HUES48 (cell line): ENCODE measurements around the gene RBM43.

Experiments used
- H3K27ac ChIP-seq: one replicate; pipeline ENCODE4 v1.7.0; 2013; ENCODE audit warnings: low read depth, low read length, inconsistent platforms
- H3K27me3 ChIP-seq: 2 replicates; pipeline ENCODE4 v1.6.1; 2013; ENCODE audit warnings: mild to moderate bottlenecking, low read length; ENCODE audit not compliant: control insufficient read depth, insufficient read depth
- H3K36me3 ChIP-seq: 2 replicates; pipeline ENCODE4 v1.6.1; 2013; ENCODE audit warnings: low read length; ENCODE audit not compliant: control insufficient read depth, insufficient read depth
- H3K4me1 ChIP-seq: 2 replicates; pipeline ENCODE4 v1.6.1; 2013; ENCODE audit warnings: mild to moderate bottlenecking, low read length; ENCODE audit not compliant: control insufficient read depth, insufficient read depth
- H3K4me3 ChIP-seq: 2 replicates; pipeline ENCODE4 v1.5.1; 2013; ENCODE audit warnings: mild to moderate bottlenecking, low read depth, low read length
- H3K9ac ChIP-seq: 2 replicates; pipeline ENCODE4 v1.6.1; 2013; ENCODE audit warnings: mild to moderate bottlenecking, low read depth, low read length, moderate library complexity
- H3K9me3 ChIP-seq: 2 replicates; pipeline ENCODE4 v1.6.1; 2013; ENCODE audit warnings: low read length; ENCODE audit not compliant: control insufficient read depth, insufficient read depth

RBM43 gene

GRCh38 chr2:151268085-151268484 is 6.4 kb upstream of the RBM43 start:
- H3K4me3 ChIP-seq = no peak overlapping the region
- H3K27me3 ChIP-seq = no peaks in the 10 kb centered on the region
- H3K9me3 ChIP-seq = no peaks in the 10 kb centered on the region
- no peak overlapping the region for H3K27ac ChIP-seq
- no peak overlapping the region for H3K9ac ChIP-seq
- H3K36me3 ChIP-seq = no peaks in the 10 kb centered on the region
- H3K4me1 ChIP-seq = peaks cover 13% of the 10 kb centered on the region

GRCh38 chr2:151267537-151267936 is 5.9 kb upstream of the RBM43 start:
- Histone ChIP-seq H3K27me3 (no peaks in the 10 kb centered on the region), H3K9me3 (no peaks in the 10 kb centered on the region), H3K4me1 (peaks cover 18% of the 10 kb centered on the region), H3K4me3 (no peak overlapping the region), H3K27ac (no peak overlapping the region), H3K36me3 (no peaks in the 10 kb centered on the region), H3K9ac (no peak overlapping the region)

GRCh38 chr2:151265991-151266390 is 4.3 kb upstream of the RBM43 start:
- no peak overlapping the region for H3K9ac ChIP-seq
- H3K36me3 ChIP-seq = no peaks in the 10 kb centered on the region
- no peaks in the 10 kb centered on the region for H3K9me3 ChIP-seq
- no peak overlapping the region for H3K27ac ChIP-seq
- no peak overlapping the region for H3K4me3 ChIP-seq
- 0 out of 2 replicates have a peak, but pooled peaks cover under 1% of the 10 kb centered on the region for H3K27me3 ChIP-seq
- peaks cover 30% of the 10 kb centered on the region for H3K4me1 ChIP-seq

GRCh38 chr2:151264157-151264825 is 2.6 kb upstream of the RBM43 start:
- Histone ChIP-seq H3K36me3 (no peaks in the 10 kb centered on the region), H3K27me3 (0 out of 2 replicates have a peak, but pooled peaks cover 5% of the 10 kb centered on the region), H3K27ac (no peak overlapping the region), H3K9me3 (no peaks in the 10 kb centered on the region), H3K4me1 (peaks cover 29% of the 10 kb centered on the region), H3K9ac (no peak overlapping the region), H3K4me3 (no peak overlapping the region)

- peaks cover 29% of the 10 kb centered on the region for H3K4me1 ChIP-seq
- 0 out of 2 replicates have a peak, but pooled peaks cover 5% of the 10 kb centered on the region for H3K27me3 ChIP-seq
- no peaks in the 10 kb centered on the region for H3K36me3 ChIP-seq
- H3K9ac ChIP-seq = no peak overlapping the region
- H3K9me3 ChIP-seq = no peaks in the 10 kb centered on the region
- H3K27ac ChIP-seq = no peak overlapping the region
- no peak overlapping the region for H3K4me3 ChIP-seq
Measured at GRCh38 chr2:151262629-151263028, 966 bp upstream of the RBM43 start.

- H3K36me3 ChIP-seq = no peaks in the 10 kb centered on the region
- peak overlapping the region; percentile 72 for H3K27ac ChIP-seq
- H3K4me3 ChIP-seq = peak overlapping the region; percentile 58
- H3K9ac ChIP-seq = peak overlapping the region; percentile 80
- no peaks in the 10 kb centered on the region for H3K9me3 ChIP-seq
- H3K27me3 ChIP-seq = 0 out of 2 replicates have a peak, but pooled peaks cover 5% of the 10 kb centered on the region
- peaks cover 29% of the 10 kb centered on the region for H3K4me1 ChIP-seq
Measured at GRCh38 chr2:151261977-151262291, 271 bp upstream of the RBM43 start.

GRCh38 chr2:151260573-151261230 is 961 bp downstream of the RBM43 start:
- H3K9me3 ChIP-seq = no peaks in the 10 kb centered on the region
- H3K27ac ChIP-seq = no peak overlapping the region
- H3K4me1 ChIP-seq = peaks cover 29% of the 10 kb centered on the region
- H3K9ac ChIP-seq = peak overlapping the region; percentile 80
- peak overlapping the region; percentile 58 for H3K4me3 ChIP-seq
- H3K27me3 ChIP-seq = 0 out of 2 replicates have a peak, but pooled peaks cover 5% of the 10 kb centered on the region
- H3K36me3 ChIP-seq = no peaks in the 10 kb centered on the region

GRCh38 chr2:151258121-151258520 is 3.5 kb downstream of the RBM43 start:
- peaks cover 23% of the 10 kb centered on the region for H3K4me1 ChIP-seq
- no peak overlapping the region for H3K4me3 ChIP-seq
- H3K27ac ChIP-seq = no peak overlapping the region

GRCh38 chr2:151252646-151253045 is 9.0 kb downstream of the RBM43 start:
- H3K27me3 ChIP-seq = no peaks in the 10 kb centered on the region
- no peaks in the 10 kb centered on the region for H3K4me1 ChIP-seq
- H3K27ac ChIP-seq = no peak overlapping the region
- H3K9me3 ChIP-seq = peaks cover 8% of the 10 kb centered on the region
- H3K4me3 ChIP-seq = no peak overlapping the region
- no peak overlapping the region for H3K9ac ChIP-seq
- H3K36me3 ChIP-seq = no peaks in the 10 kb centered on the region

More at GRCh38 chr2:151258121-151258520, 3.5 kb downstream of the RBM43 start:
- no peak overlapping the region for H3K9ac ChIP-seq
- H3K27me3 ChIP-seq = 0 out of 2 replicates have a peak, but pooled peaks cover 5% of the 10 kb centered on the region
- no peaks in the 10 kb centered on the region for H3K36me3 ChIP-seq
- H3K9me3 ChIP-seq = no peaks in the 10 kb centered on the region

GRCh38 chr2:151251012-151251411 is 10.7 kb downstream of the RBM43 start:
- H3K9me3 ChIP-seq = peaks cover 8% of the 10 kb centered on the region
- H3K4me1 ChIP-seq = no peaks in the 10 kb centered on the region
- no peak overlapping the region for H3K4me3 ChIP-seq
- no peak overlapping the region for H3K9ac ChIP-seq
- H3K27me3 ChIP-seq = no peaks in the 10 kb centered on the region
- no peaks in the 10 kb centered on the region for H3K36me3 ChIP-seq
- no peak overlapping the region for H3K27ac ChIP-seq

- Histone ChIP-seq H3K4me1 (no peaks in the 10 kb centered on the region), H3K9me3 (peaks cover 8% of the 10 kb centered on the region), H3K27ac (no peak overlapping the region), H3K27me3 (no peaks in the 10 kb centered on the region), H3K4me3 (no peak overlapping the region), H3K36me3 (no peaks in the 10 kb centered on the region), H3K9ac (no peak overlapping the region)
Measured at GRCh38 chr2:151247432-151247831, 14.2 kb downstream of the RBM43 start.
